ENCODE data around the gene CTNNA3. TPM values are rescaled to one million over a fixed set of nuclear protein-coding genes. Genes with fewer than 3 reads are reported as not detected.

Gene CTNNA3
- total RNA-seq, 2 donors from 2014 or later: 20.3 to 23.8 TPM

GRCh38 chr10:66307826-66308225 is 1388.2 kb downstream of the CTNNA3 start:
- TF ChIP-seq, protein P1, sequence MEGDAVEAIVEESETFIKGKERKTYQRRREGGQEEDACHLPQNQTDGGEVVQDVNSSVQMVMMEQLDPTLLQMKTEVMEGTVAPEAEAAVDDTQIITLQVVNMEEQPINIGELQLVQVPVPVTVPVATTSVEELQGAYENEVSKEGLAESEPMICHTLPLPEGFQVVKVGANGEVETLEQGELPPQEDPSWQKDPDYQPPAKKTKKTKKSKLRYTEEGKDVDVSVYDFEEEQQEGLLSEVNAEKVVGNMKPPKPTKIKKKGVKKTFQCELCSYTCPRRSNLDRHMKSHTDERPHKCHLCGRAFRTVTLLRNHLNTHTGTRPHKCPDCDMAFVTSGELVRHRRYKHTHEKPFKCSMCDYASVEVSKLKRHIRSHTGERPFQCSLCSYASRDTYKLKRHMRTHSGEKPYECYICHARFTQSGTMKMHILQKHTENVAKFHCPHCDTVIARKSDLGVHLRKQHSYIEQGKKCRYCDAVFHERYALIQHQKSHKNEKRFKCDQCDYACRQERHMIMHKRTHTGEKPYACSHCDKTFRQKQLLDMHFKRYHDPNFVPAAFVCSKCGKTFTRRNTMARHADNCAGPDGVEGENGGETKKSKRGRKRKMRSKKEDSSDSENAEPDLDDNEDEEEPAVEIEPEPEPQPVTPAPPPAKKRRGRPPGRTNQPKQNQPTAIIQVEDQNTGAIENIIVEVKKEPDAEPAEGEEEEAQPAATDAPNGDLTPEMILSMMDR (IDR thresholded peaks at IDR 0.05): peak in 1 of 2 donors; percentile 49
- H3K36me3 ChIP-seq: no peaks in the 10 kb centered on the region
- H3K4me1 ChIP-seq: no peaks in the 10 kb centered on the region
- no peaks in the 10 kb centered on the region for H3K27me3 ChIP-seq
- no peaks in the 10 kb centered on the region for H3K9me3 ChIP-seq
- DNase-seq (ENCODE audit: low spot score): no peak
- H3K4me3 ChIP-seq: no peak overlapping the region
- H3K27ac ChIP-seq: no peak overlapping the region

DNA sequence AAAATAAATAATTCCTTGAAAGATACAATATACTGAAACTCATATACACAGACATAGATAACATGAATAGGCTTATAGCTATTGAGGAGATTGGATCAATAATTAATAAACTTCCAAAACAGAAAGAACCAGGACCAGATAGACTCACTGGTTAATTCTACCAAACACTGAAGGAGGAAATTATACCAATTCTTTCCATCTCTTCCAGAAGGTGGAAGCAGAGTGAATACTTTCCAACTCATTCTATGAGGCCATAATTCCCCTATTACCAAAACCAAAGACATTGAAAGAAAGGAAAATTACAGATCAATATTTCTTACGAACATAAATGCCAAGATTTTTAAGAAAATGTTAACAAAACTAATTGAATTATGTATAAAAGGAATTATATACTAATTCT is 1394.9 kb downstream of the CTNNA3 start:
- no peak for DNase-seq (ENCODE audit: low spot score)
- H3K4me1 ChIP-seq: no peaks in the 10 kb centered on the region
- no peaks in the 10 kb centered on the region for H3K9me3 ChIP-seq
- TF ChIP-seq, protein P1 (IDR thresholded peaks at IDR 0.05): no peak
- H3K36me3 ChIP-seq: no peaks in the 10 kb centered on the region
- H3K27me3 ChIP-seq: no peaks in the 10 kb centered on the region
- no peak overlapping the region for H3K27ac ChIP-seq
- no peak overlapping the region for H3K4me3 ChIP-seq

GRCh38 chr10:66295602-66296001 is 1400.4 kb downstream of the CTNNA3 start:
- Histone ChIP-seq H3K4me1 (peaks cover 0 to 4% of the 10 kb centered on the region in 2 donors), H3K27ac (peak overlapping the region; percentile 37 to 52), H3K36me3 (no peaks in the 10 kb centered on the region), H3K27me3 (no peaks in the 10 kb centered on the region), H3K9me3 (no peaks in the 10 kb centered on the region), H3K4me3 (no peak overlapping the region)
- DNase-seq (ENCODE audit: low spot score): no peak
- TF ChIP-seq, protein P1 (IDR thresholded peaks at IDR 0.05): no peak

- H3K27me3 ChIP-seq: no peaks in the 10 kb centered on the region
- no peaks in the 10 kb centered on the region for H3K9me3 ChIP-seq
- TF ChIP-seq, protein P1 (IDR thresholded peaks at IDR 0.05): no peak
- H3K4me1 ChIP-seq: peaks cover 0 to 4% of the 10 kb centered on the region in 2 donors
- DNase-seq (ENCODE audit: low spot score): no peak
- peak overlapping the region in 1 of 2 donors; percentile 52 for H3K27ac ChIP-seq
- H3K4me3 ChIP-seq: no peak overlapping the region
- no peaks in the 10 kb centered on the region for H3K36me3 ChIP-seq
Observed at GRCh38 chr10:66294538-66294937, 1401.5 kb downstream of the CTNNA3 start.

GRCh38 chr10:66292922-66293321 is 1403.1 kb downstream of the CTNNA3 start:
- no peak overlapping the region for H3K27ac ChIP-seq
- TF ChIP-seq, protein P1 (IDR thresholded peaks at IDR 0.05): no peak
- H3K9me3 ChIP-seq: no peaks in the 10 kb centered on the region
- no peak for DNase-seq (ENCODE audit: low spot score)
- H3K36me3 ChIP-seq: no peaks in the 10 kb centered on the region
- H3K27me3 ChIP-seq: no peaks in the 10 kb centered on the region
- H3K4me1 ChIP-seq: peaks cover 0 to 4% of the 10 kb centered on the region in 2 donors
- no peak overlapping the region for H3K4me3 ChIP-seq

- TF ChIP-seq, protein P1 (IDR thresholded peaks at IDR 0.05): no peak
- Histone ChIP-seq H3K4me1 (peaks cover 0 to 4% of the 10 kb centered on the region in 2 donors), H3K4me3 (no peak overlapping the region), H3K27me3 (no peaks in the 10 kb centered on the region), H3K27ac (no peak overlapping the region), H3K9me3 (no peaks in the 10 kb centered on the region), H3K36me3 (no peaks in the 10 kb centered on the region)
- no peak for DNase-seq (ENCODE audit: low spot score)
Observed at GRCh38 chr10:66292456-66292855, 1403.5 kb downstream of the CTNNA3 start.

All from right atrium auricular region (tissue), 2 donors.